ENCODE results near the gene DNAH2.

The DNAH2 gene

GRCh38 chr17:7703584-7704479 is 13.7 kb upstream of the DNAH2 start:
- DNase-seq: no peak

DNA sequence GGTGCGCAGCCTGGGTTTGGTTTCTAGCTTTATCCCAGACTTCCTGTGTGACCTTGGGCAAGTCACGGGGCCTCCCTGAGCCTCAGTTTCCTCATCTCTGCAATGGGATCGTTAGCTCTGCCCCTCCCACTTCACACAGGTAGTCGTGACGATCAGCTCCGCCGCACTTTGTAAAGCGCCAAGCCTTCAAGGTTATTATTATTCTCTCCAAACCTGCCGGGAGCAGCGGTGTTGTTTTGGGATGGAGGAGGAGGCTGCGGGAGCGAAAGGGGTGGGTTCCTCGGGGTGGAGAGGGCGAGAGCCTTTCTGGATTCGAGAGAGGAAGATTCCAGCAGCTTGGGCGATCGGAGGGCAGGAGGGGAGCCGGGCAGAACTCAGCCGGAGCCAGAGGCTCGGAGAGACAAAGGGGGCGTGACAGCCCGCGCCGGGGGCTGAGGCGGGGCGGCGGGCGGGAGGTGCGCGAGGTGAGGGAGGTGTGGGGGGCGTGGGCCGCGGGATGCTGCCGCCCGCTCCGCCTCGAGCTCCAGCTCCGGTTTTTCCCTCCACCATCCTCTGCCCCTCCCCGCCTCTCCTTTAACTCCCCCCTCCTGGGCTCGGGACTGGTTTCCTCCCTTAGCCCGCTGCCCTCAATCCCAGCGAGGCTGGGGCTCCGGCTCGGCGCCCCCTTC is 12.8 kb upstream of the DNAH2 start, which contains the start of gene EFNB3:
Gene EFNB3 (plus strand): TSS at position 602 of the 668 bp plus-strand sequence. CDS start 397 bp downstream, outside the sequence.
- DNase-seq: peak; percentile 34

DNA sequence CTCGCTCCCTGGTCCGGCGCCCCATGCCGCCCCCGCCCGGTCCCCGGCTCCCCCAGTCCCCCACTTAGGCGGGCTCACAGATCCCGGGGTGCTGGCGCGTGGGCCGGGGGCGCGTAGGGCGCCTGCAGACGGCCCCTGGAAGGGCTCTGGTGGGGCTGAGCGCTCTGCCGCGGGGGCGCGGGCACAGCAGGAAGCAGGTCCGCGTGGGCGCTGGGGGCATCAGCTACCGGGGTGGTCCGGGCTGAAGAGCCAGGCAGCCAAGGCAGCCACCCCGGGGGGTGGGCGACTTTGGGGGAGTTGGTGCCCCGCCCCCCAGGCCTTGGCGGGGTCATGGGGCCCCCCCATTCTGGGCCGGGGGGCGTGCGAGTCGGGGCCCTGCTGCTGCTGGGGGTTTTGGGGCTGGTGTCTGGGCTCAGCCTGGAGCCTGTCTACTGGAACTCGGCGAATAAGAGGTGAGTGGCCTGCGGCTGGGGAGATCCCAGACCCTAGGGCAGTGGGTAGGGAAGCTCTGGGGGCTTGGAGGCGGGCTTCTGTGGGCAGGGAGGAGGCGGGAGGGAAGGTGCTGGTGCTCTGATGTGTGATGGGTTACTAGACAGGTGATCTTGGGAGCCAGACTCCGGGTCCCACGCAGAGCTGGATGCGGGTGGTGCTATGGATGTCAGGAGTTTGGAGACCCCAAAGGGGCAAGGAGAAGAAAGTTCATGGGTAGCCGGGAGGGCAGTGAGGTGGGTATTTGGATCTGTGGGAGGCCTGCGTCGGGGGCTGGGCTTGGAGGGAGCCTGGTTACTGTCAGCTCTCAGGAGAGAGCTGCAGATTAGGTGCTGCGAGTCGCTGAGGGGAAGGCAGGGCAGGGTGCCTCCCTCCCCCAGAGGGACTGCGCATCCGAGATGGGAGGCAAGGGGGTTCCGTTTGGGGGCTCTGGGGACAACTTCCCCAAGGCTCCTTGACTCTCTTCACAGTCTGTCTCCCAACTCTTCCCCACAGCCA is 12.0 kb upstream of the DNAH2 start:
- no peak for DNase-seq

DNA sequence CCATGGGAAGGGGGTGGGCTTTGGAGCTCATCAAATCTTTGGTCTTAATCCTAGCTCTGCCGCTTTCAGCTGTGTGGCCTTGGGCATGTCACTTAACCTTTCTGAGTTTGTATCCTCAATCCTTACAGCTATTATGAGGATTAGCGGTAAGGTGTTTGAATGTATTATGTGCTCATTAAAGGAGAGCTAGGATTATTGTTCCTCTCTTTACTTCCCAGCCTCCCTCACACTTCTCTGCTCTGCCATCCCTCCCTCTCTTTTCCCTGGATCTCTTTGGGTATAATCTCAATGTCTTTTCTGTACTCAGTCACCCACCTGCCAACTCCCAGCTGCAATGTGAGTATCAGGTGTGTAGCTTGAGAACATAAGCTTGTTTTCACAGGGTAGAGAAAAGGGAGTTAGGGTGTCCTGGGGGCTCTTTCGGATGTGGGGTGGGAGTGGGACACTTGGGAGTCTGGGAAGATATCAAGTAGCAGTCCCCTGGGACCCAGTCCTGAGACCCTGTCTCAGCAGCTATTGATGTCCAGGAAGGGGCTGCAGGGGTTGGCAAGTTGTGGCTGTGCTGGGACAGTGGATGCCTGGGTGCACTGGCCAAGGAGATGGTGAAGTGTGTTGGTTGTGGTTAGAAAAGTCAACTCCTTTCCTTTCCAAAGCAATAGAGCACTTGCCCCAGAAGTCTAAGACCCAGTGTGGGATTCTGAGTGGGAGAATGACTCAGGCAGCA is 10.8 kb upstream of the DNAH2 start:
- DNase-seq: no peak

DNA sequence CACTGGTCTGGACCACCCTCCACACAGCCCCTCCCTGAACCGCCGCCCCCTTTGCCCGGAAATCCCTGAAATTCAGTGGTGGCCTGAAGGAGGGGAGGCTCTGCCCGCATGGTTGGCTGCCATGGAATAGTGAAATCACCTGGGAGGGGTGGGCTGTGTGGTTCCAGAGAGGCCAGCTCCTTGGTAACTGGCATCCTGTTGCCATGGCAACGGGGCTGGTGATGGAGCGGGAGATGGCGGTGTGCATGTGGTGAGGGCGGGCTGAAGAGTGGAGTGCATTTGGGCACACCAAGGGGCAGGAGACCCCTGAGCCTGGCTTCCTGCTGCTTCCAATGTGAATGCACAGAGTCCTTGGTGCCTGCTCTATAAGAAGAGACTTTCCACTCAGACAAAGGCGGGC is 10.1 kb upstream of the DNAH2 start:
- no peak for DNase-seq

DNA sequence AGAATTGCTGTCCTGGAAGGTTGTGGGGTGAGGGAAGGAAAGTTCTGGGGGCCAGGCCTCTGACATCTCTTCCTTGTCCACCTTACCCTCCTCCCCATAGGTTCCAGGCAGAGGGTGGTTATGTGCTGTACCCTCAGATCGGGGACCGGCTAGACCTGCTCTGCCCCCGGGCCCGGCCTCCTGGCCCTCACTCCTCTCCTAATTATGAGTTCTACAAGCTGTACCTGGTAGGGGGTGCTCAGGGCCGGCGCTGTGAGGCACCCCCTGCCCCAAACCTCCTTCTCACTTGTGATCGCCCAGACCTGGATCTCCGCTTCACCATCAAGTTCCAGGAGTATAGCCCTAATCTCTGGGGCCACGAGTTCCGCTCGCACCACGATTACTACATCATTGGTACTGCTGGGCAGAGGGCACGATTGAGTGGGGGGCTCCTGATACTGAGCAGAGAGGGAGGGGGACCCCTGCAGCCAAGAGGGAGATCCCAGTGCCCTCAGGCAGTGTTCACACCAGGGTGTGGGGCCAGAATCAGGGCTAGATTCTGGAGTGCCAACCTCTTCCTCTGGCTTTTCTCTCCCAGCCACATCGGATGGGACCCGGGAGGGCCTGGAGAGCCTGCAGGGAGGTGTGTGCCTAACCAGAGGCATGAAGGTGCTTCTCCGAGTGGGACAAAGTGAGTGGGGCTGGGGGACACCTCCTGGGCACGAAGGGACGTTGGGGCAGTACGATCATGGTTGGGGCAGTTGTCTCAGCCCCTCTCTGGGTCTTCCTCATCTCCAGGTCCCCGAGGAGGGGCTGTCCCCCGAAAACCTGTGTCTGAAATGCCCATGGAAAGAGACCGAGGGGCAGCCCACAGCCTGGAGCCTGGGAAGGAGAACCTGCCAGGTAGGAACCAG is 9.4 kb upstream of the DNAH2 start:
- DNase-seq: no peak

GRCh38 chr17:7709031-7709430 is 8.5 kb upstream of the DNAH2 start:
- no peak for DNase-seq

DNA sequence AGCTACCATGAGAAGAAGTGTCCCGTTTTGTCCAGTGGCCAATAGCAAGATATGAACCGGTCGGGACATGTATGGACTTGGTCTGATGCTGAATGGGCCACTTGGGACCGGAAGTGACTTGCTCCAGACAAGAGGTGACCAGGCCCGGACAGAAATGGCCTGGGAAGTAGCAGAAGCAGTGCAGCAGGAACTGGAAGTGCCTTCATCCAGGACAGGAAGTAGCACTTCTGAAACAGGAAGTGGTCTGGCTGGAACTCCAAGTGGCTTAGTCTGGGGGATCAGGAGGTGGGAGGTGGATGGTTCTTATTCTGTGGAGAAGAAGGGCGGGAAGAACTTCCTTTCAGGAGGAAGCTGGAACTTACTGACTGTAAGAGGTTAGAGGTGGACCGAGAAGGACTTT is 7.2 kb upstream of the DNAH2 start:
- no peak for DNase-seq

DNA sequence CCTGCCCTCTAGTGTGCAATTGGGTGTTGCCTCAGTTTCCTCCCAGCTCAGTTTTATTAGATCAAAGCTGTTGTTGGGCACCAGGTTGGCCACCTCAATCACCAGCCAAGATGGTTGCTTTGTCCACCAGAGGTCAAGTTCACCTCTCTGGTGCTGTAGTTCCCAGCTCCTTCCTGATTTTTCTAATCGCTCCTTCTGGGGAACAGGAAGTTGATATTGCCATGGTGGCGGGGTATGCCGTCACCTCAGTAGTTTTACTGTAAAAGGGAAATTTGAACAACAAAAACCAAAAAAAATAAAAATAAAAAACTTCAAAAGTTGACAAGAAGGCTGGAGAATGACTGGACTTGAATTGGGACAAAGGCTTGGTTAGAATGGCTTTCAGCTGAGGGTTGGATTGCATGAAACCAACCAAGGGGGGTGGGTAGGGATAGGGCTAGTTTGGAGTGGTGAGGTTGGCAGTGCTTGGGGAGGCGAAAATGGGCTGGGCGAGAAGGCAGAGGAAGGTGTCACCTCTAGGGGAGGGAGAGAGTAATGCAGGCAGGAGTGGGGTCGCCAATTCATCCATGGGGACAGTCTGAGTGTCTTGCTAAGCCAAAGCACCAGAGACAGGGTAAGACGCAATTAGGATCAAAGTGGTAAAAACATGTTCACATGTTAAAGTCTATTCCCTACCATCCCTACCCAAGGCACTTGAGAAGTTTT is 6.3 kb upstream of the DNAH2 start:
- no peak for DNase-seq

DNA sequence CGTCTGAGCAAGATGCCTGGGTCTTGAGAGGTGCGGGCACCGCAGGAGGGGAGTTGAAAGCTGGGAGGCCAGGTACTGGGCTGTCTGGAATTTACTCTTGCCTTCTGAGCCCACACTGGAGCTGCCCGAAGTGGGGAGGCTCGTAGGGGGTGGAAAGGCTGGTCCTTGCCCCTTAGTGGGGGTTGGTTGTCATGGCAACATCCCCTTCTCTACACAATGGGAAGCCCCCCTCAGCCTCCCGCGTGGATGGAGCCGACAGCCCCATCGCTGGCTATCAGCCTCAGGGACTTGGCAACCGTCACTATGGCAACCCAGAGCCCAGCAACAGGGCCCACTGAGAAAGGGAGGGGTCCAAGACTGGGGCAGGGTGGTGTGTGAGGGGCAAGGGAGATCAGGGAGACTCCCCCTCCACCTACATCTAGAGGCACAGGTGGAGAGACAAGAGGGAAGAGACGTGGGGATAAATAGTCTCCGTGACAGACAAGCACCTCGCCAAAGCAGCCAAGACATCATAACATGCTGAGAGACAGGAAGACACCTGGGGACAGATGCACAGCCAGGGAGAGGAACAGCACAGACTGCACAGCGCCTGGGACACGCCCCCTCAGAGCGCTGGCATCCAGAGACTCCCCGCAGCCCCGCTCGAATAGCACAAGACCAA is 5.3 kb upstream of the DNAH2 start:
- DNase-seq: no peak

- DNase-seq: no peak
These were observed 3.8 kb upstream of the DNAH2 start for GRCh38 chr17:7713782-7714181.

DNA sequence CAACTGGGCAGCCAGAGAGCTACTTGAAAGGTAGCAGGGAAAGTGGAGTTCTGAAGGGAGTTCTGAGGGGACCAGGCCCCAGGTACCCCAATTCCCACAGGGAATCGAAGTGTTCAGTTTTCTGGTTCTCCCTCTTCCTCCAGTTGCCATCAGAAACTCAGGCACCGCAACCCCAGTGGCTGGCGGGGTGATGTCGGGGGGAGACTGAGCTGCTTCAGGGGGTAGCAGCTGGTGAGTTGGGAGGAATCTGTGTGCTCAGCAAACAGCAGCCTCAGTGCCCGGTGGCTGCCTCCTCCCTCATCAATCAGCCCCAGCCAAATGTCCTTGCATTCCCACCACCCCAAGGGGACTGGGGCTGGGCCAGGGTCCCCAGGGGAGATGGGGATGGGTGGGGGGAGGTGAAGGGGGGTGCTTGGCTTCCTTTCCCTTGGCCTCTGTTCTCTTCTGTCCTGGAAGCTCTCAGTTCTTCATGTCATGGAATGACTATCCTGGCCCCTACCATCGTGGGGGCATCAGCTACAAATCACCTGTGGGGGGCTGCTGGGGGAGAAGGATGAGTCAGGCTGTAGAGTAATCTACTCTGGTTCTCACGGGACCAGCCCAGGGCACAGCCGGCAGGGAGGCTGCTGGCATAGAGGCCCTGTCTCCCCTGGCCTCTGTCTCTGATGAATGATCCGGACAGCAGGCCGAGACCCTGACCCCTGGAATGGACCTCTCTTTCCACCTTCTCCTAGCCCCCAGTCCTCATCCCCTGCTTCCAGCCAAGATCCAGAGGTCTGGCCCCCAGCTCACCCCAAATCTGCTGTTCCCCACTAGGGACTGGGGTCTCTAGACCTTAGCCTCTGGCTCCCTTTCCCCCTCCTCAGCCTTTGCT is 2.6 kb upstream of the DNAH2 start:
- no peak for DNase-seq

- no peak for DNase-seq
These were observed 1.3 kb upstream of the DNAH2 start for GRCh38 chr17:7715936-7716886.

- no peak for DNase-seq
These were observed 309 bp downstream of the DNAH2 start for GRCh38 chr17:7717756-7718350.

- DNase-seq: no peak
These were observed 2.1 kb downstream of the DNAH2 start for GRCh38 chr17:7719661-7720060.

- no peak for DNase-seq
These were observed 2.6 kb downstream of the DNAH2 start for GRCh38 chr17:7720125-7720524.

GRCh38 chr17:7721612-7722011 is 4.1 kb downstream of the DNAH2 start:
- DNase-seq: no peak

All from activated naive CD4-positive, alpha-beta T cell treated with anti-CD3 and anti-CD28 coated beads, Interleukin-2, amount 50 U/mL, for 16 hours (primary cell).